SW 1271 (cell line): Measurements from ENCODE around the gene WWOX.

Experiments
- DNase-seq, 2 experiments: peaks; one replicate each; lab custom pipeline; 2025; lab: John Stamatoyannopoulos, UW

The WWOX gene

DNA sequence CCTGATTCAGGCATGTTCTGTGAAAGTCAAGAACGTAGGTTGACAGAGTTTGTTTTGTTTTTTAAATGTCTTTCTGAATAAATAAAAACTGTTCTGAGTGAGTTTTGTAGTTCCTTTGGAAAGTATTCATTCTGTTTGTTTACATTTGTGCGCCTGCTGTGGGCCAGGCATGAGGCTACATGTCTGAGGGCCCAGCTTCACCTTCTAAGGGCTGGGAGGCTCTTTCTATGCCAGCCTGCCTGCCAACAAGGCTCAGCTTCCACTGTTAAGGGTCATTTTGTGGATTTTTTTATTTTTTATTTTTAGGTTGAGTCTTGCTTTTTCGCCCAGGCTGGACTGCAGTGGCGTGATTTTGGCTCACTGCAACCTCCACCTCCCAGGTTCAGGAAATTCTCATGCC is 6.1 kb downstream of the WWOX start:
- no peak for DNase-seq

DNA sequence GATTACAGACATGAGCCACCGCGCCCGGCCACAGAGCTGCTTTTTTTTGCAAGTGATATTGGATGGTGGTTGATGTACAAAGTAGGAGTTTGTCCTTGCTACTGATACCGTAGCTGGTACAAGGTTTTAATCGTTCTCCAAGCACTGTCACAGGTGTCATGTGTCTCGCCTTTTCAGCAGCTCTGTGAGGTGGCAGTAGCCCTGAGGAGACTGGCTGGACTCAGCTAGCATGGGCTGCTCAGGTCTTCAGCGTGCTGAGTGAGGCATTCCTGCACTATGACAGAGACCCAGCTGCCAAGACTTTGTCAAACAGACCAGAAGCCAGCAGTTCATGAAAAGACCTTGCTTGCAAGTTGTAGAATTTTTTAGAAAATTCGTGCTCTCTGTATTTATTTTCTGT is 7.2 kb downstream of the WWOX start:
- no peak for DNase-seq

DNA sequence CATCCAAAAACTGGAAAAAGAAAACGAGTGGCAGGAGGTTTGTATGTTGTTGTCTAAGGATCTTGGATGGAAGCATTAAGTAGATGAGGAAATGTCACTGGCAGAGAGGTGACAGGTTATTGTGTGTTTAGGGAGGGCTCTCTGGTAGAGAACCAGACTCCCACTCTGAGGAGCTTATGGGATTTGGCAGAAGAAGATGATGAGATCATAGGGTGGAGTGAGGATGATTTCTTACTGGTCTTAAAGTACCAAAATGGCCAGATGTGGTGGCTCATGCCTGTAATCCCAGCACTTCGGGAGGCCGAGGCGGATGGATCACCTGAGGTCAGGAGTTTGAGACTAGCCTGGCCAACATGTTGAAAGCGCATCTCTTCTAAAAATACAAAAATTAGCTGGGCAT is 9.0 kb downstream of the WWOX start:
- DNase-seq = no peak

DNA sequence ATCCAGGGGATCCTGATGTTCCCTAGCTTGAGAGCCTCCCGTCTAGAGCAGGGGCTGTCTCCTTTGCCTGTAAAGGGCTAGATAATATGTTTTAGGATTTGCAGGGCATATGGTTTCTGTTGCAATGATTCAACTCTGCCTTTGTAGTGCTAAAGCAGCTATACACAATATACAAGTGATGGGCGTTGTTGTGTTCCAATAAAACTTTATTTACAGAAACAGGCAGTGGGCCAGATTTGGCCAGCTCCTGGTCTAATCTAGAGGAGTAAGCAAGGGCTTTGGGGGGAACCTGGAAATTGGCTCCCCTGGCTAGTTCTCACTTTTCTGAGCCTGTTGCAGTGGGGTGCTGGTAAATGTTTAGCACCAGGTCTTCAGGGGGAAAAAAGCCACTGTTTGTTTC is 13.8 kb downstream of the WWOX start:
- DNase-seq = no peak

GRCh38 chr16:78115659-78116058 is 16.2 kb downstream of the WWOX start:
- no peak for DNase-seq

GRCh38 chr16:78116946-78117345 is 17.5 kb downstream of the WWOX start:
- no peak for DNase-seq

DNA sequence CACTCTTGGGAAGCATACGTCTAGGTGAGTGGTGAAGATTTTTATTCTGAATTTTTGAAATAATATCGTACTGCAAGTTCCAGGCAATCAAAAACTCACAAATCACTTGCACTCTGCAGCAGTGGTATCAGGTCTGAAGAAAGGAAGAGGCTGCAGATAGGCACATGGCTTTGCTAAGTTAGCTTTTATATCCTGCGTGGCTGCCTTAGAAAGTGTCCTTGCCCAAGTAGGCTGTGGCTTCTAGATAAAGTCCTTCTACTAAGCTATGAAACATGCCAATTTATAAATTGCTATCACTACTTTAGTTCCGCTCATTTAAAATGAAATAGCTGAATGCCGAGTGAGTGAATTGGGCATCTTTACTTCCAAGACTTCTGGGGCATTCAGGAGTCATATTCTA is 17.9 kb downstream of the WWOX start:
- DNase-seq = no peak

DNA sequence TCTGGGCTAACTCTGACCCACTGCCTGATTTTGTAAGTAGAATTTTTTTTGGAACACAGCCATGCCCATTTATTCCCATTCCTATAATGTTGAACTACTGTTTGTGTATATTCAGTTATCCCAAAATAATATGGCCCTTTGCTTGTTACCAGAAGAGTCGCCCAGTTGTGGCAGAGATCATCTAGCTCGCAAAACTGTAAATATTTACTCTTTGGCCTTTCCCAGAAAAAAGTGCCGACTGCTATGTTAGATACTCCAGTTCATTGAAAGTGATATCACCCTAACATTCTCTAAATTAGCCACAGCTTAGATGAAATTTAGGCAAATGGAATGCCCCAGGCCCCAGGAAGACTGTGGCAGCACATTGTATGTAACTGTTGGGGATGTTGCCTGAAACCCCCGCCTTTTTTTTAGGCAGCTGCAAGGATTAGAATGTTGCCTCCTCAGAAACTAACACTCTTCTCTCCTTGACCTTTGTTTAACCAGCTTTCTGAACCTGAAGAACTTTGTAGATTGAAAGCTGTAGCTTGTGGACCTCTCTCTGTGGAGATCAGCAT is 19.1 kb downstream of the WWOX start:
- no peak for DNase-seq

DNA sequence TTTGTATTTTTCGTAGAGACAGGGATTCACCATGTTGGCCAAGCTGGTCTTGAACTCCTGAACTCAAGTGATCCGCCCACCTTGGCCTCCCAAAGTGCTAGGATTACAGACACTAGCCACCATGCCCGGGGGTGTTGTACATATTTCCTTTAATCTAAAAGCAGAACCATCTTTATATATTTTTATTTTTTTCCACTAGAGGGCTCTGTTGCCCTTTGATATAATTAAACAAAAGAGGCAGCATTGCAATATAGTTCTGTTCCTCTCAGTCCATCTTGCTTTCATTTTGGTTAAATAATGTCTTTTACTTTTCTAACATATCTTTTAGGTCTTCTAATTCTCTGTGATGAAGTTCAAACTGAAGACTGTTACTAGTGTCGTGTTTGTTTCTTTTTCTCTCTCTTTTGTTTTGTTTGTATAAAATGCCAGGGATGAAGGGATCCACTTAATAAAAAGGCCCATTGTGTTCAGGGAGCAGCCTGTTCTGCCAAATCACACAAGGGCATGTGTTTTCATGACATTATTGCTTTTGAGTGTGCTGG is 23.4 kb downstream of the WWOX start:
- peak; percentile 11 to 72 for DNase-seq

- DNase-seq = no peak
Observed at GRCh38 chr16:78125112-78125844, 25.8 kb downstream of the WWOX start.

GRCh38 chr16:78126662-78127061 is 27.2 kb downstream of the WWOX start:
- no peak for DNase-seq

DNA sequence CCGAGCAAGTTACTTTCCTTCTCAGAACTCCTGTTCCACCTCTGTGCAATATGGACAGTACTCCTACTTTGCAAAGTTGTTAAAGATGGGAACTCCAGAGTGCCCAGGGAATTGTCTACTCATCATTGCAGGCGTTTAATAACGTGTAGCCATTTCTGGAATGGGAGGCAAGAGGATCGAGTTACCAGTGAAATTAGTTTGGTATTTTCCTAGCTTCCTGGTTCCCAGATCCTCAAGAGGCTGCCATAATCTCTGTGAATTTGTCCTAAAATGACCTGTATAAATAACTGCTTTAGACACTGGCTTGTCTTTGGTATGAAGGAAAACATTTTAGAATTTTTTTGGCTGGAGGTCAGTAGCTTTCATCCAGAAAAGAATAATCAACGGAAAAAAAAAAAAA is 27.7 kb downstream of the WWOX start:
- DNase-seq = no peak

- DNase-seq = no peak
Observed at GRCh38 chr16:78128913-78129312, 29.5 kb downstream of the WWOX start.

DNA sequence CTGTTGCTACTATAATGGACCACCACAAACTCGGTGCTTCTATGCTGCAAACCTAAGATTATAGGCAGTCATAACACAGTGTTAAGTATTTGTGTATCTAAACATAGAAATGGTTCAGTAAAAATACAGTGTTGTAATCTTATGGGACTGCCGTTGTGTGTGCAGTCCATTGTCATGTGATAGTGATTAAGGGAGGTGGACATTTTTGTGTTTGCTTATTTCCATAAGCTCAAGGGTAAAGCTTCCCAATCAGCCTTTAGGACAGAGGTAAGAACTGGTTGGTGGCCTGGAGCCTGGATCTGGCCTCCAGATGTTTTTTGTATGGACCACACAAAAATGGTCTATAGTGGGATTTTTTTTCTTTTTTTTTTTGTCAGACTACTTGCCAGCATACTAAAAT is 29.9 kb downstream of the WWOX start:
- no peak for DNase-seq

GRCh38 chr16:78130083-78130608 is 30.7 kb downstream of the WWOX start:
- no peak for DNase-seq

- DNase-seq = no peak
Observed at GRCh38 chr16:78130950-78131349, 31.5 kb downstream of the WWOX start.

- no peak for DNase-seq
Observed at GRCh38 chr16:78133919-78134318, 34.5 kb downstream of the WWOX start.

DNA sequence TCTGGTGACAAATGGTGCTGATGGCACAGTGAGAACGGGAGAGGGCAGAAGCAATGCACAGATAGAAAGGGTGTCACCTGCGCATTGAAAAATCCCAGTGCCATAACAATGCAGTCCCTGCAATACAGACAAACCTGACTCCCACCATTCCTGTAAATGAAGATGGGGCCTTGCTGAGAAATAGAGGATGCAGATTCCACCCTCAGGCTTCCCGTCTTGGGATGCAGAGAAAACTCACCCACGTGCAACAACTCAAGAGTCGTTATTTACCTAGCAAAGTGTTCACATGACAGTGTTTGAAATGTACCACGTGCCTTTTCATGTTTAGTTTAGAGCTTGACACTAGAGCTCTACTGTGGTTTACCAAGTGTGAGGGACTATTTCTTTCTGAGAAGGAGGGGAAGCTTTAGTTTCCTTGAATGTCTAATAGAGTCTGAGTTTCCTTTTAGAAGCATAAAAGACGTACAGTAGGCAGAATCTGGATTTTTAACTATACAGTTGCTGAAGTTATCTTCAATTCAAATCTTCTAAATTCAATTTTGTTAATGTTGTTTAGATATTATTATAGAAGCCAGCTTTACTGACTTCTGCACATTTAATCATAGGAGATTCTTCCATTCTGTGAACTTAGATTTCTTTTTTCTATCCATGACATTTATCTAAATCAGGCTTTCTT is 35.6 kb downstream of the WWOX start:
- DNase-seq = no peak

GRCh38 chr16:78137179-78137578 is 37.7 kb downstream of the WWOX start:
- DNase-seq = no peak

- no peak for DNase-seq
Observed at GRCh38 chr16:78137782-78138616, 38.5 kb downstream of the WWOX start.

GRCh38 chr16:78140818-78141466 is 41.5 kb downstream of the WWOX start:
- no peak for DNase-seq

DNA sequence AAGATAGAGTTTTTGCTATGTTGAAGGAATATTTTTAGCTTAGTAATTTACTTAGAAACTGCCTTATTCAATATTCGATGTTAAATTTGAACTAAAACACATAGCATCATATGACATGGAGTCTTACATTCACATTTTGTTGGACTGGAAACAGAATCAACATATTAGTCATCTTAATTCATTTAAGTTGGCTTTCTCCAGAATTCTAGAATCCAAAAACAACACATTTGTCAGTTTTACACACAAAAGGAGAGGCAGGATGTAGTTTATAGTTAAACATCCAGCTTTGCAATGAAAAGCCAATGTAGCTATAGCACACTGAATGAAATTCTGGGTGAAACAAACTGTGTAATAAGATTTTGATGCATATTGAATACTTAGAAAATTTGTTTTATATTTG is 43.3 kb downstream of the WWOX start:
- DNase-seq = no peak
